Prostate gland (tissue), 2 donors: ENCODE measurements around the gene AGAP2. TPM values are rescaled to one million over a fixed set of nuclear protein-coding genes. Genes with fewer than 3 reads are reported as not detected.
A peak's percentile ranks its signal among the peaks of the same experiment; 100 is the strongest.
"Not testable (repeated sequence)": the region's sequence is repeated elsewhere in the genome, so short reads cannot be mapped to it uniquely, and the experiment has no call there.

Experiments used
- DNase-seq: peaks from one replicate; pipeline ENCODE4 v3.0.0-alpha.2; 2019; ENCODE audit warnings: low spot score
- H3K27ac ChIP-seq, 2 donors: fragments of 200-600 bp; sonication (generic); 2 replicates each; pipeline ENCODE4 v1.5.1; 2017 to 2019
- H3K27me3 ChIP-seq: fragments of 200-600 bp; sonication (generic); replicated peaks from 2 replicates; pipeline ENCODE4 v1.5.1; 2019; ENCODE audit not compliant: insufficient read depth
- H3K36me3 ChIP-seq, 2 donors: fragments of 200-600 bp; sonication (generic); 1 replicate in 1 of 2; 2 replicates in 1 of 2; pipeline versions ENCODE4 v1.5.1 to v1.8.1; 2017 to 2019
- H3K4me1 ChIP-seq: fragments of 200-600 bp; sonication (generic); replicated peaks from 2 replicates; pipeline ENCODE4 v1.5.1; 2019
- H3K4me3 ChIP-seq, 2 donors: fragments of 200-600 bp; sonication (generic); 2 replicates each; pipeline ENCODE4 v1.5.1; 2017 to 2019
- H3K9me3 ChIP-seq: fragments of 200-600 bp; sonication (generic); 2 replicates; pipeline ENCODE4 v1.5.1; 2017
- POLR2A ChIP-seq: fragments of 450-650 bp; IDR thresholded peaks from one replicate; pipeline ENCODE4 v1.6.1; 2016; ENCODE audit warnings: antibody characterized with exemption, mild to moderate bottlenecking
- POLR2AphosphoS5 ChIP-seq: sonication (generic); formaldehyde crosslinking; IDR thresholded peaks from one replicate; pipeline ENCODE4 v1.6.1; 2017; ENCODE audit warnings: antibody characterized with exemption
- WGBS: methylation state at CpG from one replicate; pipeline ENCODE4 v1.1.5; 2018; 5-methylcytosine and 5-hydroxymethylcytosine counted together
- intact Hi-C: fragments of 100-400 bp; cut with DNase I; formaldehyde crosslinking; loops from one replicate; pipeline ENCODE4 v1.14.2; 2022
- total RNA-seq, 2 donors: library from RNA; depleted of rRNA; stranded (reverse); fragments of >200 nt; gene quantifications; one replicate each; pipeline ENCODE4 v1.1.0, GENCODE V29; 2016
- TF ChIP-seq, protein P1 (sequence below), 4 experiments: fragments of 200-600 bp in 2 of 4; fragments of 450-650 bp in 2 of 4; sonication (generic) in 2 of 4; IDR thresholded peaks; 1 replicate in 3 of 4; 2 replicates in 1 of 4; pipeline ENCODE4 v1.5.1; 2016 to 2019; ENCODE audit warnings: antibody characterized with exemption in 4 of 4, mild to moderate bottlenecking in 2 of 4, moderate library complexity in 2 of 4

Gene AGAP2
- total RNA-seq, 2 donors from 2014 or later: 0.82 to 4.2 TPM

DNA sequence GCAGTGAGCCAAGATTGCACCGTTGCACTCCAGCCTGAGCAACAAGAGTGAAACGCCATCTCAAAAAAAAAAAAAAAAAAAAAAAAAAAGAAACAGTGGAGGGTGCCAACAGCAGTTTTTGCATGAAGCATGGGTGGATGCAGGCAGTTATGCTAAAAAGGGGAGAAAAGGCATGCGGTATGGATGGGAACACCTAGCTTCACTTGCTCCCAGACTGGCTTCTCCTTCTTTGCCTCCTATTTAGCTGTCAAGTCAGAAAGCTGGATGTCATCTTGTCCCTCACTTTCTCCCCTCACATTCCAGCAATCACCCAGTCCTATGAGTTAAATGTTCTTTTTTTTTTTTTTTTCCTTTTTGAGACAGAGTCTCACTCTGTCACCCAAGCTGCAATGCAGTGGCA is 36.5 kb upstream of the AGAP2 start:
- Histone ChIP-seq H3K4me3 (no peak overlapping the region), H3K27me3 (no peaks in the 10 kb centered on the region), H3K36me3 (no peaks in the 10 kb centered on the region), H3K4me1 (peaks cover 5% of the 10 kb centered on the region), H3K27ac (no peak overlapping the region), H3K9me3 (no peaks in the 10 kb centered on the region)
- no peak for DNase-seq
- intact Hi-C loops: no loop called here
- WGBS: 77% methylated on average over 3 of the region's 3 CpGs
- TF ChIP-seq POLR2AphosphoS5: no peak
- no peak for TF ChIP-seq POLR2A
- TF ChIP-seq, protein P1, sequence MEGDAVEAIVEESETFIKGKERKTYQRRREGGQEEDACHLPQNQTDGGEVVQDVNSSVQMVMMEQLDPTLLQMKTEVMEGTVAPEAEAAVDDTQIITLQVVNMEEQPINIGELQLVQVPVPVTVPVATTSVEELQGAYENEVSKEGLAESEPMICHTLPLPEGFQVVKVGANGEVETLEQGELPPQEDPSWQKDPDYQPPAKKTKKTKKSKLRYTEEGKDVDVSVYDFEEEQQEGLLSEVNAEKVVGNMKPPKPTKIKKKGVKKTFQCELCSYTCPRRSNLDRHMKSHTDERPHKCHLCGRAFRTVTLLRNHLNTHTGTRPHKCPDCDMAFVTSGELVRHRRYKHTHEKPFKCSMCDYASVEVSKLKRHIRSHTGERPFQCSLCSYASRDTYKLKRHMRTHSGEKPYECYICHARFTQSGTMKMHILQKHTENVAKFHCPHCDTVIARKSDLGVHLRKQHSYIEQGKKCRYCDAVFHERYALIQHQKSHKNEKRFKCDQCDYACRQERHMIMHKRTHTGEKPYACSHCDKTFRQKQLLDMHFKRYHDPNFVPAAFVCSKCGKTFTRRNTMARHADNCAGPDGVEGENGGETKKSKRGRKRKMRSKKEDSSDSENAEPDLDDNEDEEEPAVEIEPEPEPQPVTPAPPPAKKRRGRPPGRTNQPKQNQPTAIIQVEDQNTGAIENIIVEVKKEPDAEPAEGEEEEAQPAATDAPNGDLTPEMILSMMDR (IDR thresholded peaks at IDR 0.05): no peak

DNA sequence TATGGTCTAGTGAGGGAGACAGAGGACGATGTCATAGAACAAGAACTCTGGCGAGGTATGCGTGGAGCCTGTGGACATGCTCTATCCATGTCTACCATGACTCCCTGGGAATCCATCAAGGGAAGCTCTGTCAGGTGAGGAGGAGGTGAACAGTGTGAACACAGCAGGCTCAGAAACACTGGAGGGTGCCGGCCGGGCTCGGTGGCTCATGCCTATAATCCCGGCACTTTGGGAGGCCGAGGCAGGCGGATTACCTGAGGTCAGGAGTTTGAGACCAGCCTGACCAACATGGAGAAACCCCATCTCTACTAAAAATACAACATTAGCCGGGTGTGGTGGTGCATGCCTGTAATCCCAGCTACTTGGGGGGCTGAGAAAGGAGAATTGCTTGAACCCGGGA is 36.1 kb upstream of the AGAP2 start:
- H3K4me1 ChIP-seq, DNase-seq, H3K27ac ChIP-seq, H3K9me3 ChIP-seq, H3K36me3 ChIP-seq, H3K27me3 ChIP-seq, H3K4me3 ChIP-seq, intact Hi-C loops: not testable (repeated sequence)
- 89% methylated on average over 11 of the region's 11 CpGs for WGBS

DNA sequence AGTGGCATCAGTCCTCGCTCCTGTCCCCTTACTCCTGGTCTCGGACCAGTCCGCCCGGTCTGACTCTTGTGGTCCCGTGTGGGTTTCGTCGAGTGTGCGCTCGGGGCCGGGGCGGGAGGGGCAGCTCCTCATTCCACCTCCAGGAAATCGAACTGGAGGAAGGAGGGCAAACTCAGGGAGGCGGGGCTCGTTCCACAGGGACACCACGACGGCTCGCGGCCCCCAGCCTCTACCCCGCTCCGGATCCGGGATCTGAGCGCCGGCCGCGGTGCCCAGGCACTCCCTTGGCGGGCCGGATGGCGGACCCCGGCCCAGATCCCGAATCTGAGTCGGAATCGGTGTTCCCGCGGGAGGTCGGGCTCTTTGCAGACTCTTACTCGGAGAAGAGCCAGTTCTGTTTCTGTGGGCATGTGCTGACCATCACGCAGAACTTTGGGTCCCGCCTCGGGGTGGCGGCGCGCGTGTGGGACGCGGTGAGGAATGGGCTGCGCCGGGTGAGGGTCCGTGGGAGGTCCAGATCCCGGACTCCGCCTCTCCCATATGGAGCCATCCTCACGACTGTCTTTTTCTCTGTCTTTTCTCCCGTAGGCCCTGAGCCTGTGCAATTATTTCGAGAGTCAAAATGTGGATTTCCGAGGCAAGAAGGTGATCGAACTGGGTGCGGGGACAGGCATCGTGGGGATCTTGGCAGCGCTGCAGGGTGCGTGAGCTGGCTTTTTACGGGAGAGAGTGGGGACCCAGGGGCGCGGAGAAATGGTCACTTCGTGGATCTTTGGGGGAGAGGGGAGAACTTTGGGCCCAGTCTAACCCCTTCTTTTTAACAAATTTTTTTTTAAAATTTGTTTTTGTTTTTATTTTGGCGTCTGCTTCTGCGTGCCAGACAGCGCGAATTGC is 34.1 kb upstream of the AGAP2 start, which contains the start of gene EEF1AKMT3:
EEF1AKMT3 (plus strand) TSS at position 186 of the 894 bp plus-strand sequence; CDS start at position 297, 111 bp downstream.
- peak; percentile 63 for DNase-seq
- intact Hi-C loops: no loop called here
- Histone ChIP-seq H3K36me3 (no peaks in the 10 kb centered on the region), H3K9me3 (no peaks in the 10 kb centered on the region), H3K27ac (peak within 1 kb of the TSS; percentile 86 to 89), H3K27me3 (no peaks in the 10 kb centered on the region), H3K4me1 (peaks cover 5% of the 10 kb centered on the region), H3K4me3 (peak within 1 kb of the TSS; percentile 67 to 88)
- under 1% methylated on average over 42 of the region's 67 CpGs for WGBS
- TF ChIP-seq POLR2A: no peak
- TF ChIP-seq, protein P1 (IDR thresholded peaks at IDR 0.05): no peak
- TF ChIP-seq POLR2AphosphoS5: no peak

DNA sequence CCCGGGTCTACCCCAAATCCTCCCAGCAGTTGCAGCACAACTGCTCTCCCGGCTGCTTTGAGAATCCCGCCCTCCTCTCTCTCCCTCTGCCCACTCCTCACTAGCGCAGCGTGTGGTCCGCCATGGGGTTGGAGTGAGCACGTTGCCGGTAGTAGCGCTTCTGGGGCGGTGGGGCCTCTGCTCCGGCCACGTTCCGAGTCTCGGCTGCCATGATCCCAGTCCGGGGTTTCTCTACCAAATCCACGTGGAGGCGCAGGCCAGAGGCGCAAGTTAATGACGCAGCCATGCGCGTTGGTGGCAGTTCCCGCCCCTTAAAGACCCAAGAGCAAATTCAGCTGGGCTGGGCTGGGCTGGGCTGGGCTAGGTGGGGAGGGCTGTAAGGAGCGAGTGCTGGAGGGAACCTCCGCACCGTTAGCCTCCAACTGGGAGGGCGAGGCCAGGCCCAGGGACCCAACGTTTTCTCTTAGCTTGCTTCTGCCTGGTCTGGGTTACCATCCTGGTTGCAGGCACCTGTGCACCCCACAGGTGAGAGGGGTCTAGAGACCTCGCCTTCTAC is 33.4 kb upstream of the AGAP2 start, which contains the start of gene METTL1:
METTL1 (minus strand) TSS at position 233 of the 556 bp plus-strand sequence; CDS start at position 211, 22 bp downstream.
- H3K36me3 ChIP-seq: no peaks in the 10 kb centered on the region
- intact Hi-C loops: no loop called here
- H3K27me3 ChIP-seq: no peaks in the 10 kb centered on the region
- H3K27ac ChIP-seq: peak within 1 kb of the TSS; percentile 86 to 89
- WGBS: 0% methylated on average over 27 of the region's 28 CpGs
- H3K9me3 ChIP-seq: no peaks in the 10 kb centered on the region
- peaks cover 5% of the 10 kb centered on the region for H3K4me1 ChIP-seq
- DNase-seq: peak; percentile 96
- H3K4me3 ChIP-seq: peak within 1 kb of the TSS; percentile 67 to 88
- TF ChIP-seq, protein P1 (IDR thresholded peaks at IDR 0.05): peak in 1 of 4 experiments; percentile 10
- TF ChIP-seq POLR2AphosphoS5 (peak; percentile 93), POLR2A (peak; percentile 50)

DNA sequence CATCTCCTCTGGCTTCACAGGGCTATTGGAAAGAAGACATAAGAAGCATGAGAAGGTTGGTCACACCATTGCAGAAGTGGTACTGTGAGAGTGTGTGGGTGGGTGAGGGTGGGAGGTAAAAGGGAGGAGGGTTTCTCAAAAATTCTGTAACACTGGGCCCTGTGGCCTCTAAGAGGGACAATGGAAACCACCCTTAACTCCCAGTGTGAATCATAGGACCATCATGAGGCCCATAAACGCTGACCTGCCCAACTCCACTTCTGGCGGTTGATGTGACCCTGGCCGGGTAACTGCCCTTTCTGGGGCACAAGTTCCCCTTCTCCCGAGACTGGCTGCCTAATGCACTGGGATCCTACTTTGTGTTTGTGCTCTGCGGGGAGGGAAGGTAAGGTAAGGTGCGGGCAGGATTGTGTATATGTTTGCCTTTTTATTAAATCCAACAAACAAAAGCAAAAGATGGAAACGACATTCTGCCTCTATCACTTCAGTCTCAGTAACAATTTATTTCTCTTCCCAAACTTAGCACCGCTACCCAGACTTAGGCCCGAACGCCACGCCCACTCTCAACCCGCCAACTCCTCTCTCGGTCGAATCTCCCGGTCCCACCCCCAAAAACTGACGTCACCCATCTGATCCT is 32.8 kb upstream of the AGAP2 start:
- Histone ChIP-seq H3K9me3 (no peaks in the 10 kb centered on the region), H3K4me3 (peak overlapping the region; percentile 67 to 88), H3K36me3 (no peaks in the 10 kb centered on the region), H3K27me3 (no peaks in the 10 kb centered on the region), H3K4me1 (peaks cover 9% of the 10 kb centered on the region), H3K27ac (peak overlapping the region; percentile 86 to 89)
- DNase-seq: peak; percentile 79
- intact Hi-C loops: no loop called here
- no peak for TF ChIP-seq POLR2A
- TF ChIP-seq, protein P1 (IDR thresholded peaks at IDR 0.05): no peak
- no peak for TF ChIP-seq POLR2AphosphoS5
- WGBS: 2% methylated on average over 16 of the region's 16 CpGs
